Sigmoid colon (tissue), 7 donors: Measurements from ENCODE around the gene ITPR2. TPM values are rescaled to one million over a fixed set of nuclear protein-coding genes. Genes with fewer than 3 reads are reported as not detected.

Source experiments
- DNase-seq: peaks from one replicate; pipeline ENCODE4 v3.0.0-alpha.2; 2019
- H3K27ac ChIP-seq, 4 donors: fragments of 200-600 bp; sonication (generic); one replicate each; pipeline ENCODE4 v1.5.1; 2016 to 2019; ENCODE audit warnings: mild to moderate bottlenecking in 1 of 4
- H3K27me3 ChIP-seq, 3 donors: fragments of 200-600 bp; sonication (generic); one replicate each; pipeline ENCODE4 v1.5.1; 2019; ENCODE audit warnings: mild to moderate bottlenecking in 1 of 3
- H3K36me3 ChIP-seq, 4 donors: fragments of 200-600 bp; sonication (generic); one replicate each; pipeline ENCODE4 v1.5.1; 2016 to 2019
- H3K4me1 ChIP-seq, 4 donors: fragments of 200-600 bp; sonication (generic); one replicate each; pipeline ENCODE4 v1.5.1; 2017 to 2019
- H3K4me3 ChIP-seq, 4 donors: fragments of 200-600 bp; sonication (generic); one replicate each; pipeline ENCODE4 v1.5.1; 2017 to 2019; ENCODE audit warnings: mild to moderate bottlenecking in 2 of 4, moderate library complexity in 1 of 4
- H3K9me3 ChIP-seq, 4 donors: fragments of 200-600 bp in 3 of 4; sonication (generic) in 3 of 4; one replicate each; pipeline versions ENCODE4 v1.5.1 to v1.6.1; 2013 to 2019
- CTCF ChIP-seq, 4 experiments: fragments of 450-650 bp in 3 of 4; fragments of 200-600 bp in 1 of 4; IDR thresholded peaks; one replicate each; pipeline ENCODE4 v1.5.1; 2016 to 2019; ENCODE audit warnings: antibody characterized with exemption in 4 of 4, mild to moderate bottlenecking in 3 of 4, moderate library complexity in 2 of 4
- EP300 ChIP-seq, 4 donors: sonication (generic); formaldehyde crosslinking; IDR thresholded peaks; one replicate each; pipeline ENCODE4 v1.6.1; 2017; ENCODE audit warnings: antibody characterized with exemption in 4 of 4
- POLR2A ChIP-seq, 2 donors: fragments of 450-650 bp; IDR thresholded peaks; one replicate each; pipeline ENCODE4 v1.6.1; 2016; ENCODE audit warnings: antibody characterized with exemption in 2 of 2, mild to moderate bottlenecking in 2 of 2, moderate library complexity in 2 of 2
- POLR2AphosphoS5 ChIP-seq, 4 donors: sonication (generic); formaldehyde crosslinking; IDR thresholded peaks; one replicate each; pipeline ENCODE4 v1.6.1; 2017; ENCODE audit warnings: antibody characterized with exemption in 4 of 4
- WGBS, 2 donors: extraction: QIAGEN DNeasy Blood & Tissue Kit; methylation state at CpG; one replicate each; pipeline ENCODE4 v1.1.7; 2013; 5-methylcytosine and 5-hydroxymethylcytosine counted together
- intact Hi-C: fragments of 100-400 bp; cut with DNase I; formaldehyde crosslinking; loops from one replicate; pipeline ENCODE4 v1.15.1; 2023
- polyA plus RNA-seq, 3 donors: library from polyadenylated mRNA; stranded (reverse); fragments of 200-250 nt; gene quantifications; one replicate each; pipeline ENCODE4 v1.2.3, GENCODE V29; 2013
- total RNA-seq, 4 donors: library from RNA; depleted of rRNA; stranded (reverse); fragments of >200 nt; gene quantifications; one replicate each; pipeline ENCODE4 v1.1.0, GENCODE V29; 2016
- donor health status: healthy with polysubstance abuse.
- donor health status: Bipolar disorder and iron deficiency.
- donor health status: healthy.

ITPR2 gene
- total and polyA plus RNA-seq, 7 donors = 1.4 to 78.1 (median 58.9) TPM

DNA sequence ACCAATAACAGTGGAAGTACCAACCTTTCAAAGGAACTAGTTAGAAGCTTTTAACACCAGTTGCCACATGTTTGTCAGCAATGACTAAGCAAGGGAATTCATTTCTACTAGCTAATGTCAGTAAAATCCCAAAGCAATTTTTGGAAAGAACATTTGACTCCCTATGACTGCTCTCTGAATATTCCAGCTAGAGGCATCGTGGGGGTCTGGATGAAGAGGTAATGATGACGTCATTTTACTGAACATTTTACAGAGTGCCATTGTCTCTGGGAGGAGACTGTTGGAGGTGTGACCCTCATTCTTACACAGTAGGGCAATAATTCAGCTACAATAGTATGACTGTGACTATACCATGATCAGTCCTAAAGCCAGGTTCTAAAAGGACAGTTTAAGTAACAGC, 204.8 kb downstream of the ITPR2 start:
- Histone ChIP-seq H3K27me3 (no peaks in the 10 kb centered on the region), H3K4me3 (no peak overlapping the region), H3K9me3 (no peaks in the 10 kb centered on the region), H3K36me3 (peaks cover 0 to 29% (median 0%) of the 10 kb centered on the region in 4 donors), H3K27ac (no peak overlapping the region), H3K4me1 (peaks cover 0 to 39% (median 32%) of the 10 kb centered on the region in 4 donors)
- intact Hi-C loops = no loop called here
- 90 to 93% methylated on average over 2 of the region's 2 CpGs for WGBS, 2 donors
- TF ChIP-seq CTCF (IDR thresholded peaks at IDR 0.05) = no peak
- TF ChIP-seq EP300 (IDR thresholded peaks at IDR 0.05) = no peak
- TF ChIP-seq POLR2A (IDR thresholded peaks at IDR 0.05) = no peak
- no peak for TF ChIP-seq POLR2AphosphoS5 (IDR thresholded peaks at IDR 0.05)
- no peak for DNase-seq

- intact Hi-C loops = no loop called here
- DNase-seq = no peak
These were observed 205.7 kb downstream of the ITPR2 start for GRCh38 chr12:26627335-26627734.

GRCh38 chr12:26623136-26623535, 209.9 kb downstream of the ITPR2 start:
- intact Hi-C loops = no loop called here
- no peak for DNase-seq
- no peak for TF ChIP-seq POLR2A (IDR thresholded peaks at IDR 0.05)
- TF ChIP-seq EP300 (IDR thresholded peaks at IDR 0.05) = no peak
- TF ChIP-seq POLR2AphosphoS5 (IDR thresholded peaks at IDR 0.05) = no peak
- TF ChIP-seq CTCF (IDR thresholded peaks at IDR 0.05) = no peak
- Histone ChIP-seq H3K36me3 (peaks cover 0 to 67% (median 9%) of the 10 kb centered on the region in 4 donors), H3K4me1 (no peaks in the 10 kb centered on the region), H3K4me3 (no peak overlapping the region), H3K27ac (no peak overlapping the region), H3K27me3 (no peaks in the 10 kb centered on the region), H3K9me3 (no peaks in the 10 kb centered on the region)
- WGBS, 2 donors = 88 to 94% methylated on average over 4 of the region's 4 CpGs

More at GRCh38 chr12:26627335-26627734, 205.7 kb downstream of the ITPR2 start:
- no peak for TF ChIP-seq POLR2AphosphoS5 (IDR thresholded peaks at IDR 0.05)
- no peak for TF ChIP-seq POLR2A (IDR thresholded peaks at IDR 0.05)
- peaks cover 0 to 31% (median 23%) of the 10 kb centered on the region in 4 donors for H3K4me1 ChIP-seq
- no peak overlapping the region for H3K27ac ChIP-seq
- H3K27me3 ChIP-seq = no peaks in the 10 kb centered on the region
- 81 to 85% methylated on average over 4 of the region's 4 CpGs for WGBS, 2 donors
- H3K36me3 ChIP-seq = peaks cover 0 to 29% (median 2%) of the 10 kb centered on the region in 4 donors
- no peak overlapping the region for H3K4me3 ChIP-seq
- no peaks in the 10 kb centered on the region for H3K9me3 ChIP-seq

- Histone ChIP-seq H3K4me1 (no peaks in the 10 kb centered on the region), H3K27ac (no peak overlapping the region), H3K27me3 (no peaks in the 10 kb centered on the region), H3K4me3 (no peak overlapping the region), H3K36me3 (peaks cover 0 to 64% (median 9%) of the 10 kb centered on the region in 4 donors), H3K9me3 (no peaks in the 10 kb centered on the region)
- intact Hi-C loops = no loop called here
- DNase-seq = no peak
- TF ChIP-seq CTCF (IDR thresholded peaks at IDR 0.05) = no peak
- TF ChIP-seq POLR2A (IDR thresholded peaks at IDR 0.05) = no peak
- no peak for TF ChIP-seq EP300 (IDR thresholded peaks at IDR 0.05)
- no peak for TF ChIP-seq POLR2AphosphoS5 (IDR thresholded peaks at IDR 0.05)
- WGBS, 2 donors = 94 to 95% methylated on average over 5 of the region's 5 CpGs
These were observed 210.4 kb downstream of the ITPR2 start for GRCh38 chr12:26622601-26623000.

DNA sequence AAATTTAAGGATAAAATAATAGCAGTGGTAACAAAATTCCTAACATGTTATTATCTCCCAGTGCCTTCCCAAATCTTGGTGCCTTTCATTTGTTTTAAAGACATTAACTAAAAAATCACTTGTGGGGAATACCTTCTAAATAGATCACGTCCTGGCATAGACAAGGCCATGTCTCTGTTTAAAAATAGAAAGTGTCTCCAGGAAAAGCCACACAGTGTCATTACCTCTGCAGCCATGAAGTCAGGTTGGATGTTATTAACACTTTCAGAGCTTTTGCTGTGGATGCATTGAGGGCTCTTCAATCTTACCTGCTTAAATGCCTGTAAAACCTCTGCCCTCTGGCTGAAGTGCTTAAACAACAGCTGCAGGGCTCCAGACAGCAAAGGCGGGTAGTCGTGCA, 211.1 kb downstream of the ITPR2 start:
- H3K36me3 ChIP-seq = peaks cover 0 to 58% (median 9%) of the 10 kb centered on the region in 4 donors
- intact Hi-C loops = no loop called here
- no peak for DNase-seq
- TF ChIP-seq POLR2A (IDR thresholded peaks at IDR 0.05) (no peak), EP300 (IDR thresholded peaks at IDR 0.05) (no peak), CTCF (IDR thresholded peaks at IDR 0.05) (no peak), POLR2AphosphoS5 (IDR thresholded peaks at IDR 0.05) (no peak)
- no peaks in the 10 kb centered on the region for H3K4me1 ChIP-seq
- WGBS, 2 donors = 92 to 93% methylated on average over 3 of the region's 3 CpGs
- H3K27me3 ChIP-seq = no peaks in the 10 kb centered on the region
- H3K27ac ChIP-seq = no peak overlapping the region
- H3K9me3 ChIP-seq = no peaks in the 10 kb centered on the region
- H3K4me3 ChIP-seq = no peak overlapping the region
